H1 (cell line): ENCODE data around the gene DEPP1. TPM values are rescaled to one million over a fixed set of nuclear protein-coding genes. Genes with fewer than 3 reads are reported as not detected.

ENCODE experiments used
- CTCF ChIA-PET: fragments of 300-600 bp; sonication (Branson Sonifier 250); formaldehyde crosslinking; loops from one replicate; lab custom pipeline; 2021; ENCODE audit not compliant: partially characterized antibody; lab: Charles Lee
- POLR2A ChIA-PET: fragments of 300-600 bp; sonication (Branson Sonifier 250); formaldehyde crosslinking; loops from one replicate; lab custom pipeline; 2021; ENCODE audit warnings: inconsistent platforms; ENCODE audit not compliant: partially characterized antibody; lab: Charles Lee
- DNase-seq, 2 experiments: peaks; one replicate each; pipeline versions ENCODE4 v3.0.0 to v3.0.0-alpha.2; 2010 to 2022; ENCODE audit warnings: low spot score in 2 of 2, low read depth in 1 of 2, mixed read lengths in 1 of 2
- FAIRE-seq: peaks from 2 replicates; lab custom pipeline; 2011; peaks lifted over from hg19 to GRCh38; lab: Jason Lieb, UNC
- H2AFZ ChIP-seq: 2 replicates; pipeline ENCODE4 v1.8.1; 2012; ENCODE audit warnings: low read length, inconsistent platforms
- H2AK5ac ChIP-seq: 2 replicates; pipeline ENCODE4 v1.6.1; 2013; ENCODE audit warnings: low read depth, low read length
- H2BK120ac ChIP-seq: replicated peaks from 2 replicates; pipeline ENCODE3; 2013; ENCODE audit warnings: low read depth, low read length, inconsistent platforms
- H2BK12ac ChIP-seq: 2 replicates; pipeline ENCODE4 v1.6.1; 2013; ENCODE audit warnings: low read depth, low read length
- H2BK15ac ChIP-seq: 2 replicates; pipeline ENCODE4 v1.6.1; 2013; ENCODE audit warnings: low read length
- H2BK20ac ChIP-seq: 2 replicates; pipeline ENCODE4 v1.6.1; 2013; ENCODE audit warnings: low read length
- H2BK5ac ChIP-seq: 2 replicates; pipeline ENCODE4 v1.6.1; 2013; ENCODE audit warnings: low read depth, low read length
- H3K14ac ChIP-seq: 2 replicates; pipeline ENCODE4 v1.6.1; 2013; ENCODE audit warnings: inconsistent platforms; ENCODE audit not compliant: insufficient read length
- H3K18ac ChIP-seq: 2 replicates; pipeline ENCODE4 v1.6.1; 2013; ENCODE audit warnings: low read length; ENCODE audit errors: extremely low read depth
- H3K23ac ChIP-seq: 2 replicates; pipeline ENCODE4 v1.6.1; 2013; ENCODE audit warnings: inconsistent platforms; ENCODE audit not compliant: insufficient read length
- H3K23me2 ChIP-seq: 2 replicates; pipeline ENCODE4 v1.6.1; 2013; ENCODE audit warnings: low read depth, low read length
- H3K27ac ChIP-seq: 2 replicates; pipeline ENCODE4 v1.6.1; 2011; ENCODE audit warnings: low read depth, low read length, inconsistent platforms
- H3K27me3 ChIP-seq, 4 experiments: replicated peaks in 1 of 4; 1 replicate in 1 of 4; 2 replicates in 3 of 4; pipeline versions ENCODE4 v1.6.1 to v1.8.1; 2011 to 2013; ENCODE audit warnings: low read length in 3 of 4, mild to moderate bottlenecking in 3 of 4, inconsistent platforms in 2 of 4, mixed read lengths in 2 of 4, moderate library complexity in 1 of 4; ENCODE audit not compliant: control insufficient read depth in 3 of 4, insufficient read depth in 3 of 4; ENCODE audit errors: extremely low read depth in 1 of 4
- H3K36me3 ChIP-seq, 4 experiments: 2 replicates each; pipeline versions ENCODE4 v1.6.1 to v1.8.1; 2011 to 2013; ENCODE audit warnings: mild to moderate bottlenecking in 4 of 4, low read length in 3 of 4, moderate library complexity in 2 of 4, control low read depth in 1 of 4, inconsistent platforms in 1 of 4; ENCODE audit not compliant: insufficient read depth in 4 of 4, control insufficient read depth in 2 of 4
- H3K4ac ChIP-seq: replicated peaks from 2 replicates; pipeline ENCODE3; 2013; ENCODE audit warnings: low read length, low read depth, mixed read lengths, inconsistent platforms; ENCODE audit not compliant: insufficient read length
- H3K4me1 ChIP-seq, 4 experiments: replicated peaks in 1 of 4; 1 replicate in 1 of 4; 2 replicates in 3 of 4; pipeline versions ENCODE4 v1.6.1 to v1.8.1; 2011 to 2013; ENCODE audit warnings: low read length in 3 of 4, inconsistent platforms in 2 of 4, mixed read lengths in 1 of 4; ENCODE audit not compliant: insufficient read depth in 4 of 4, control insufficient read depth in 3 of 4
- H3K4me2 ChIP-seq, 2 experiments: 2 replicates each; pipeline versions ENCODE4 v1.6.1 to v1.8.1; 2011 to 2013; ENCODE audit warnings: low read depth in 2 of 2, low read length in 2 of 2, control low read depth in 1 of 2, inconsistent platforms in 1 of 2, mild to moderate bottlenecking in 1 of 2; ENCODE audit not compliant: insufficient read depth in 1 of 2
- H3K4me3 ChIP-seq, 4 experiments: fragments of 200-600, 300-600 bp in 1 of 4; sonication (generic), shearing (Covaris generic), sonication (Bioruptor Twin) in 1 of 4; 2 replicates each; pipeline versions ENCODE4 v1.5.1 to v1.8.1; 2011 to 2016; ENCODE audit warnings: low read length in 4 of 4, low read depth in 3 of 4, control low read depth in 2 of 4, inconsistent platforms in 2 of 4, mild to moderate bottlenecking in 2 of 4, mixed read lengths in 1 of 4, moderate library complexity in 1 of 4; ENCODE audit not compliant: insufficient read depth in 2 of 4; ENCODE audit errors: extremely low read depth in 1 of 4
- H3K56ac ChIP-seq: replicated peaks from 2 replicates; pipeline ENCODE3; 2013; ENCODE audit warnings: low read depth, mild to moderate bottlenecking, mixed read lengths, low read length, inconsistent platforms; ENCODE audit not compliant: insufficient read length
- H3K79me1 ChIP-seq: 2 replicates; pipeline ENCODE4 v1.6.1; 2013; ENCODE audit warnings: low read depth, low read length, control low read depth
- H3K79me2 ChIP-seq, 2 experiments: 2 replicates each; pipeline versions ENCODE4 v1.6.1 to v1.8.1; 2012 to 2013; ENCODE audit warnings: low read length in 2 of 2, mild to moderate bottlenecking in 2 of 2, inconsistent platforms in 1 of 2; ENCODE audit not compliant: insufficient read depth in 2 of 2, control insufficient read depth in 1 of 2
- H3K9ac ChIP-seq, 4 experiments: replicated peaks in 1 of 4; 1 replicate in 1 of 4; 2 replicates in 3 of 4; pipeline versions ENCODE4 v1.6.1 to v1.8.1; 2011 to 2013; ENCODE audit warnings: low read depth in 3 of 4, low read length in 3 of 4, control low read depth in 2 of 4, mild to moderate bottlenecking in 2 of 4, moderate library complexity in 2 of 4, inconsistent platforms in 1 of 4; ENCODE audit errors: extremely low read depth in 1 of 4
- H3K9me3 ChIP-seq, 2 experiments: 2 replicates each; pipeline versions ENCODE4 v1.6.1 to v1.8.1; 2012 to 2013; ENCODE audit warnings: mild to moderate bottlenecking in 2 of 2, moderate library complexity in 2 of 2, control low read depth in 1 of 2, inconsistent platforms in 1 of 2, low read depth in 1 of 2, low read length in 1 of 2, mixed read lengths in 1 of 2; ENCODE audit not compliant: insufficient read depth in 2 of 2
- H4K20me1 ChIP-seq, 2 experiments: replicated peaks in 1 of 2; 2 replicates each; pipeline versions ENCODE3 to v1.8.1; 2011 to 2013; ENCODE audit warnings: inconsistent platforms in 2 of 2, low read length in 2 of 2, mild to moderate bottlenecking in 1 of 2; ENCODE audit not compliant: insufficient read depth in 2 of 2, control insufficient read depth in 1 of 2
- H4K5ac ChIP-seq: 2 replicates; pipeline ENCODE4 v1.6.1; 2013; ENCODE audit warnings: low read length, low read depth, mixed read lengths, inconsistent platforms; ENCODE audit not compliant: insufficient read length
- H4K8ac ChIP-seq: 2 replicates; pipeline ENCODE4 v1.8.0; 2013; ENCODE audit warnings: mild to moderate bottlenecking, moderate library complexity, low read length, inconsistent platforms; ENCODE audit not compliant: insufficient read depth; ENCODE audit errors: extremely low read depth
- H4K91ac ChIP-seq: replicated peaks from 2 replicates; pipeline ENCODE3; 2013; ENCODE audit warnings: low read length, mixed read lengths, inconsistent platforms; ENCODE audit not compliant: insufficient read length
- CBX8 ChIP-seq: fragments of 300-800, 300-1000 bp; sonication (generic); IDR thresholded peaks from 2 replicates; pipeline ENCODE4 v1.7.1; 2016; ENCODE audit warnings: low read depth, low read length, borderline replicate concordance
- CTCF ChIP-seq, 3 experiments: IDR thresholded peaks; 1 replicate in 2 of 3; 2 replicates in 1 of 3; pipeline versions ENCODE4 v1.5.1 to v1.6.1; 2011; ENCODE audit warnings: low read length in 3 of 3, mild to moderate bottlenecking in 3 of 3, inconsistent platforms in 2 of 3, low read depth in 1 of 3, moderate library complexity in 1 of 3; ENCODE audit not compliant: insufficient read depth in 1 of 3; ENCODE audit errors: control extremely low read depth in 1 of 3
- FOSL1 ChIP-seq: IDR thresholded peaks from 2 replicates; pipeline ENCODE4 v1.6.1; 2011; ENCODE audit warnings: mild to moderate bottlenecking, low read depth, low read length, moderate library complexity; ENCODE audit not compliant: insufficient read depth
- KDM4A ChIP-seq: IDR thresholded peaks from one replicate; pipeline ENCODE4 v1.7.1; 2012; ENCODE audit warnings: low read depth, mild to moderate bottlenecking, moderate library complexity, low read length, inconsistent platforms; ENCODE audit not compliant: severe bottlenecking
- RXRA ChIP-seq: IDR thresholded peaks from 2 replicates; pipeline ENCODE4 v1.6.1; 2011; ENCODE audit warnings: low read depth, mild to moderate bottlenecking, low read length, moderate library complexity; ENCODE audit not compliant: insufficient read depth
- SIX5 ChIP-seq: IDR thresholded peaks from 2 replicates; pipeline ENCODE4 v1.6.1; 2011; ENCODE audit warnings: mild to moderate bottlenecking, low read depth, low read length
- TAF1 ChIP-seq: IDR thresholded peaks from 2 replicates; pipeline ENCODE4 v1.6.1; 2011; ENCODE audit warnings: mild to moderate bottlenecking, low read depth, low read length
- TBP ChIP-seq: IDR thresholded peaks from 2 replicates; pipeline ENCODE4 v1.6.1; 2011; ENCODE audit warnings: low read depth, low read length, improper control_type of control experiment
- TCF12 ChIP-seq: IDR thresholded peaks from 2 replicates; pipeline ENCODE4 v1.6.1; 2011; ENCODE audit warnings: low read depth, mild to moderate bottlenecking, low read length
- YY1 ChIP-seq: IDR thresholded peaks from 2 replicates; pipeline ENCODE4 v1.6.1; 2011; ENCODE audit warnings: low read depth, mild to moderate bottlenecking, low read length
- ZNF274 ChIP-seq: IDR thresholded peaks from 2 replicates; pipeline ENCODE4 v1.7.0; 2012; ENCODE audit warnings: low read length, borderline replicate concordance; ENCODE audit errors: extremely low read depth
- WGBS, 2 experiments: shearing (Covaris generic) in 1 of 2; methylation state at CpG; one replicate each; pipeline versions ENCODE4 v1.1.6 to v1.1.7; 2013 to 2015; ENCODE audit warnings: low lambda C conversion rate in 2 of 2, mixed read lengths in 2 of 2, inconsistent platforms in 1 of 2, low coverage in 1 of 2, missing lambda C conversion rate in 1 of 2; ENCODE audit not compliant: insufficient replicate concordance in 2 of 2, insufficient coverage in 1 of 2, insufficient read length in 1 of 2; ENCODE audit errors: extremely low coverage in 1 of 2, missing lambda C conversion rate in 1 of 2; 5-methylcytosine and 5-hydroxymethylcytosine counted together
- polyA plus RNA-seq, 7 experiments: library from polyadenylated mRNA; depleted of rRNA in 3 of 7; stranded (reverse) in 5 of 7; unstranded in 2 of 7; fragments of >200 nt in 5 of 7; fragments of 200-250 nt in 2 of 7; gene quantifications; 1 replicate in 5 of 7; 2 replicates in 1 of 7; 4 replicates in 1 of 7; pipeline versions ENCODE4 v1.2.1 to v1.2.3, GENCODE V29; 2011 to 2013; ENCODE audit warnings: missing spikeins in 2 of 7, mixed read lengths in 2 of 7
- total RNA-seq: library from RNA; stranded (reverse); fragmentation: NEBNext Ultra II Directional; extraction: Animal tissue kit (Norgen Biotek cat#: 25700); gene quantifications from 2 replicates; pipeline ENCODE4 v1.2.1, GENCODE V29; 2021

The DEPP1 gene
- total and polyA plus RNA-seq, 2 of the 8 experiments (the other 6 are each of a cell fraction or from before 2014, with no cell fraction given), result 0.67 to 4.5 TPM

DNA sequence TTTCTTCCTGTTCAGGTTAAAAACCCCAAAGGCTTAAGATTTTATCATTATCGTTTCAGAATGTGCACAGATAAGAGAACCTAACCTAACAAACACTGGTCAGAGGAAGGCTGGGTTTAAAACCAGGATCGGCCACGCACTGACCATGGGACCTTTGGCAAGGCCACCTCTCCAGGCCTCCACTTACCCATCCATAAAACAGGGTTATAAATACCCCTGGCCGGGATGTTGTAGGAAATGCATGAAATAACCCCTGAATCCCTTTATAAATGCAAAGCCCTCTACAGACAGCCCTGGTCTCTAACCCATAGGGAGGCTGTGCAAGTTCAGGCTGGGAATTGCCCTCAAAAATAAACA, 418 bp downstream of the DEPP1 start:
- Histone ChIP-seq H3K18ac (no peak overlapping the region; the same call in 1 of the 2 replicates), H3K9ac (no peak overlapping the region), H3K36me3 (no peaks in the 10 kb centered on the region), H4K8ac (no peak overlapping the region), H2BK15ac (no peak overlapping the region), H3K79me1 (no peaks in the 10 kb centered on the region), H3K14ac (no peak overlapping the region), H4K20me1 (no peaks in the 10 kb centered on the region), H2BK5ac (no peak overlapping the region), H2BK120ac (no peak overlapping the region), H3K4me1 (peaks cover 26 to 56% (median 38%) of the 10 kb centered on the region in 4 experiments), H3K4me3 (peak overlapping the region in 2 of 4 experiments; percentile 8 to 49; a peak in 2 of 8 replicates), H2AK5ac (no peak overlapping the region), H3K23ac (no peak overlapping the region), H3K4ac (peak overlapping the region; percentile 22), H2AFZ (no peak overlapping the region), H2BK12ac (0 out of 2 replicates have a peak overlapping the region, but pooled peaks have one; percentile 60), H4K91ac (peak overlapping the region; percentile 19), H2BK20ac (no peak overlapping the region), H3K27ac (no peak overlapping the region), H4K5ac (no peak overlapping the region), H3K27me3 (no peaks in the 10 kb centered on the region), H3K4me2 (peak overlapping the region; percentile 22 to 48; a peak in 3 of 4 replicates), H3K9me3 (no peaks in the 10 kb centered on the region), H3K23me2 (peaks cover 9% of the 10 kb centered on the region; the same call in 1 of the 2 replicates), H3K79me2 (no peaks in the 10 kb centered on the region), H3K56ac (no peak overlapping the region)
- whole genome bisulfite sequencing, 2 experiments, result 75% methylated on average over 4 of the region's 4 CpGs; no CpG with 5 or more reads in 1 of the 2 experiments
- ChIA-PET CTCF (interaction anchor here (0.6 to 4.8 kb wide), 11 partner anchors 9 to 303 kb away, joined by 3 to 43 read pairs (median 4); partner anchors contain the start of gene RASSF4), POLR2A (interaction anchor here (0.8 to 3.3 kb wide), 12 partner anchors 9 to 45 kb away, joined by 3 to 23 read pairs (median 5); partner anchors contain the start of gene ZNF22)
- no peak for FAIRE-seq
- DNase-seq, result no peak
- TF ChIP-seq CBX8, result no peak
- no peak for TF ChIP-seq YY1
- no peak for TF ChIP-seq TCF12
- TF ChIP-seq SIX5, result no peak
- TF ChIP-seq FOSL1, result no peak
- no peak for TF ChIP-seq ZNF274
- TF ChIP-seq RXRA, result no peak
- no peak for TF ChIP-seq KDM4A
- TF ChIP-seq CTCF (IDR thresholded peaks at IDR 0.05; ENCODE audit: control extremely low read depth in 1 of 3, insufficient read depth in 1 of 3, low read depth in 1 of 3, low read length in 3 of 3), result no peak
- TF ChIP-seq TAF1, result no peak
- TF ChIP-seq TBP, result no peak
